ENCODE results near the gene FCHO1.

GRCh38 chr19:17790059-17790780 is 38.9 kb downstream of the FCHO1 start:
- TF ChIP-seq CTCF (IDR thresholded peaks at IDR 0.05) (no peak), POLR2AphosphoS5 (IDR thresholded peaks at IDR 0.05) (no peak), POLR2A (IDR thresholded peaks at IDR 0.05) (no peak), EP300 (IDR thresholded peaks at IDR 0.05) (no peak)

All from suprapubic skin (tissue), 4 donors.